ENCODE results near the gene GOLGA5.

GOLGA5 gene, protein sequence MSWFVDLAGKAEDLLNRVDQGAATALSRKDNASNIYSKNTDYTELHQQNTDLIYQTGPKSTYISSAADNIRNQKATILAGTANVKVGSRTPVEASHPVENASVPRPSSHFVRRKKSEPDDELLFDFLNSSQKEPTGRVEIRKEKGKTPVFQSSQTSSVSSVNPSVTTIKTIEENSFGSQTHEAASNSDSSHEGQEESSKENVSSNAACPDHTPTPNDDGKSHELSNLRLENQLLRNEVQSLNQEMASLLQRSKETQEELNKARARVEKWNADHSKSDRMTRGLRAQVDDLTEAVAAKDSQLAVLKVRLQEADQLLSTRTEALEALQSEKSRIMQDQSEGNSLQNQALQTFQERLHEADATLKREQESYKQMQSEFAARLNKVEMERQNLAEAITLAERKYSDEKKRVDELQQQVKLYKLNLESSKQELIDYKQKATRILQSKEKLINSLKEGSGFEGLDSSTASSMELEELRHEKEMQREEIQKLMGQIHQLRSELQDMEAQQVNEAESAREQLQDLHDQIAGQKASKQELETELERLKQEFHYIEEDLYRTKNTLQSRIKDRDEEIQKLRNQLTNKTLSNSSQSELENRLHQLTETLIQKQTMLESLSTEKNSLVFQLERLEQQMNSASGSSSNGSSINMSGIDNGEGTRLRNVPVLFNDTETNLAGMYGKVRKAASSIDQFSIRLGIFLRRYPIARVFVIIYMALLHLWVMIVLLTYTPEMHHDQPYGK

DNA sequence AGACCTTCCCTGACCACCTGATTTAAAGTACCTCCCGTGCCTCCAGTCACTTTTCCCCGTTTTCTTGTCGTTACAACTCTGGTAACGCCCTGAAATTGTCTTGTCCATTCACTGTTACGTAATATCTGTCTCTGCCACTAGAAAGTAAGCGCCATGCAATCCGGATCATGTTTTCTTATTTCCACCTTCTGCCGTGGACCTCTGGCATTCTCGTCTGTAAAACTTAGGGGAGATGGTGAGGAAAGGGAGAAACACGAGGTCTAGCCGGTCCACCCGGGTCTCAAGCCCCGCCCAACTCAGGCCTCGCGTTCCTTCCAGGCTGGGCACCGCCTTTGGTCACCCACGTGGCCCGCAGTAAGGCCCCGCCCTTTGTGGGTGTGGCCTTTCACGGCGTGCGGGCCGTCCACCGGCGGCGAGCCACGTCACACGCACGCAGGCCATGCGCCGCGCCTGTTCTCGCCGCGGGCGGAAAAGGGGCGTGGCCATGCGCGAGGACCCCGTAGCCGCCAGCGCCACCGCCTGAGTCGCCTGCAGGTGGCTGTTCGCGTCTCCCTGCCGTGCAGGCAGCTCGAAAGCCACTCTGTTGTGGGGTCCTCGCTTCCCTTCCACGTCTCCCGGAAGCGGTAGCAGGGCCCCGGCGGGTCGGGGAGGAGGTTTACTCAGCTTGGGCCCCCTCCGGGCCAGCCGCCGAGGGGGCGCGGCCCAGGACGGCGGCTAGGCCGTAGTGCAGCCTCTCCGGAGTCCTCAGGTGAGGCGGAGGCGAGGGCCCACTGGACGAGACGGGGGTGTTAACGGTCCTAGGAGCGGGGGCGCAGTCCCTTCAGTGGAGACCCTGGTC lies at the start of gene GOLGA5:
TSS of gene GOLGA5 (plus strand) at position 597 of the 838 bp plus-strand sequence. CDS start 3,133 bp downstream, outside the sequence.
- TF ChIP-seq, protein P1, sequence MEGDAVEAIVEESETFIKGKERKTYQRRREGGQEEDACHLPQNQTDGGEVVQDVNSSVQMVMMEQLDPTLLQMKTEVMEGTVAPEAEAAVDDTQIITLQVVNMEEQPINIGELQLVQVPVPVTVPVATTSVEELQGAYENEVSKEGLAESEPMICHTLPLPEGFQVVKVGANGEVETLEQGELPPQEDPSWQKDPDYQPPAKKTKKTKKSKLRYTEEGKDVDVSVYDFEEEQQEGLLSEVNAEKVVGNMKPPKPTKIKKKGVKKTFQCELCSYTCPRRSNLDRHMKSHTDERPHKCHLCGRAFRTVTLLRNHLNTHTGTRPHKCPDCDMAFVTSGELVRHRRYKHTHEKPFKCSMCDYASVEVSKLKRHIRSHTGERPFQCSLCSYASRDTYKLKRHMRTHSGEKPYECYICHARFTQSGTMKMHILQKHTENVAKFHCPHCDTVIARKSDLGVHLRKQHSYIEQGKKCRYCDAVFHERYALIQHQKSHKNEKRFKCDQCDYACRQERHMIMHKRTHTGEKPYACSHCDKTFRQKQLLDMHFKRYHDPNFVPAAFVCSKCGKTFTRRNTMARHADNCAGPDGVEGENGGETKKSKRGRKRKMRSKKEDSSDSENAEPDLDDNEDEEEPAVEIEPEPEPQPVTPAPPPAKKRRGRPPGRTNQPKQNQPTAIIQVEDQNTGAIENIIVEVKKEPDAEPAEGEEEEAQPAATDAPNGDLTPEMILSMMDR (IDR thresholded peaks at IDR 0.05; ENCODE audit: borderline replicate concordance, extremely low read depth, low read length, poor library complexity, severe bottlenecking): no peak
- TF ChIP-seq EZH2 (IDR thresholded peaks at IDR 0.05; ENCODE audit: borderline replicate concordance, low read depth, low read length, severe bottlenecking): no peak
- Histone ChIP-seq H3K27me3 (ENCODE audit: insufficient read depth, low read length, poor library complexity) (no peaks in the 10 kb centered on the region), H4K20me1 (ENCODE audit: insufficient read depth, low read length) (no peaks in the 10 kb centered on the region), H3K4me1 (ENCODE audit: insufficient read depth, low read length) (peaks cover 23% of the 10 kb centered on the region), H3K79me2 (ENCODE audit: insufficient read depth, low read length) (peaks cover 37% of the 10 kb centered on the region), H3K36me3 (ENCODE audit: insufficient read depth, low read length) (peaks cover 24% of the 10 kb centered on the region), H3K27ac (ENCODE audit: low read length) (peak within 1 kb of the TSS; percentile 79), H3K4me2 (ENCODE audit: insufficient read depth, low read length) (peak within 1 kb of the TSS; percentile 80), H3K4me3 (ENCODE audit: low read depth in 1 of 2, low read length in 2 of 2) (peak within 1 kb of the TSS; percentile 89 to 97), H2AFZ (ENCODE audit: low read depth, low read length) (peak within 1 kb of the TSS; percentile 94), H3K9me3 (ENCODE audit: insufficient read depth, low read length, severe bottlenecking) (no peaks in the 10 kb centered on the region), H3K9ac (ENCODE audit: low read depth, low read length) (peak within 1 kb of the TSS; percentile 92)
- ATAC-seq (ENCODE audit: insufficient read depth, low read depth) (peak; percentile 93), DNase-seq (peak; percentile 97)

DNA sequence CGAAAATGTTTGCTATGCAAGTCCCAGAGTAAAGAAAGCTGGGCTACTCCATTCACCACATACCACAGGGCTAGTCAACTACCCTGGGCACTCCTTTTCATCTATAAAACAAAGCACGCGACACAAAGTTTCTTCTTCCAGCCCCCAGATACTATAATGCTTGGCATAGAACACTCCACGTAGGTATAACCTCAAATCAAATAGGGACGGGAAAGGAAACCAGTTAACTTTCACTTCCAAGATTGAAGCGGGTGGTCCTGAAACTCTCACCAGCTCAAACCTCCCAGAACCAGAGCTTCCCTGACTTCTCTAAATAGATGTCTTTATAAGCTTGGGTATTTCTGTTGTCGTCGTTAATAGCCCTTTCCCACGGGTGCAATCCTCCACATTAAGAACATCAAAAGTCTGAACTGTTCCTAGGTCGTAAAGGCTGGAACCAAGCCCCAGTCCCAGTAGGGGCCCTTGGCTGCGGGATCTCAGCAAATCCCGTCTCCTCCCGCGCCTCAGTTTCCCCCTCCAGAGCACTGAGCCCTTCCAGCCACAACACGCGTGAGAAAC lies 46.3 kb upstream of the GOLGA5 start:
- peak overlapping the region; percentile 67 for H2AFZ ChIP-seq (ENCODE audit: low read depth, low read length)
- no peak for ATAC-seq (ENCODE audit: insufficient read depth, low read depth)
- DNase-seq: no peak

More for the DNA sequence above, 46.3 kb upstream of the GOLGA5 start:
- Histone ChIP-seq H3K4me2 (ENCODE audit: insufficient read depth, low read length) (peak overlapping the region; percentile 79), H3K4me1 (ENCODE audit: insufficient read depth, low read length) (peaks cover 53% of the 10 kb centered on the region), H3K9ac (ENCODE audit: low read depth, low read length) (peak overlapping the region; percentile 54), H3K27me3 (ENCODE audit: insufficient read depth, low read length, poor library complexity) (no peaks in the 10 kb centered on the region), H3K27ac (ENCODE audit: low read length) (peak overlapping the region; percentile 4; the same call in 1 of the 2 replicates), H3K4me3 (ENCODE audit: low read depth in 1 of 2, low read length in 2 of 2) (peak overlapping the region; percentile 3 to 66; a peak in 3 of 4 replicates), H3K36me3 (ENCODE audit: insufficient read depth, low read length) (no peaks in the 10 kb centered on the region), H3K9me3 (ENCODE audit: insufficient read depth, low read length, severe bottlenecking) (no peaks in the 10 kb centered on the region), H4K20me1 (ENCODE audit: insufficient read depth, low read length) (no peaks in the 10 kb centered on the region), H3K79me2 (ENCODE audit: insufficient read depth, low read length) (no peaks in the 10 kb centered on the region)
- TF ChIP-seq, protein P1 (IDR thresholded peaks at IDR 0.05; ENCODE audit: borderline replicate concordance, extremely low read depth, low read length, poor library complexity, severe bottlenecking): no peak
- TF ChIP-seq EZH2 (IDR thresholded peaks at IDR 0.05; ENCODE audit: borderline replicate concordance, low read depth, low read length, severe bottlenecking): no peak
